ENCODE measurements around the gene MCTP1. TPM values are rescaled to one million over a fixed set of nuclear protein-coding genes. Genes with fewer than 3 reads are reported as not detected.

MCTP1 gene
- total and polyA plus RNA-seq, 10 of the 15 experiments (the other 5 are each of a cell fraction or from before 2014, with no cell fraction given), result 12.6 to 45.9 (median 18.8) TPM

DNA sequence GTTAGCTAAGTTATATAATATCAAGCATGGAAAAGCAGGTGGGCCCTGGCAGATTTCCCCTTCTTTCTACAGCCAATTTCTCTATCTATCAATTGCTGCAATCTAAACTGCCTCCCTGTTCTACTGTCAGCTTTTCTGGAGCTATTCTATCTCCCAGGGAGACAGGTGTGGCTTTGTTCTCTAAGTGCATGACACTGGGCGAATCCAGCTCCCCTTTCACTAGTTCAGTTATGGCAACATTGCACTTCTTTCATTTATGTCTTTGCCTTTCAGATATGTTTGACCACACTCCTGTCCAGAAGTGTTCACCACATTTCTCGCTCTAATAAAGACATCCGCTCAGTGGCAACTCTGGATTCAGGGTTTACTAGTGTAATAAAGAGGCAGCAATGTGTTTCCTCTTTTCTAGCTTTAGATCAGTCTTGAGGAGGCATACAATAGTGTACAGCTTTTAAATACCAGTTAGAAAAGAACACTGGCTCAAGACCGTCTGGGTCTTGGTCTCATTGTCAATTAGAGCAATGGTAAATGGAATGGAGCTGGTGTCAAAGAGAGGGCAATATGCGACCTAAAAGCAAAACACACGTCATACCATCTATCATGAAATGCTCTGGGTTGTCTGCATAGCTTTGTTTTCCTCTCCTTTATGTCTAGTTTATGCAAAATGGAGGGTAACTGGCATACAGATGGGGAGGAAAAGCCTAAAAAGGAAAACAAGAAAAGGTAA, 469.4 kb downstream of the MCTP1 start:
- no peak overlapping the region for H3K9ac ChIP-seq (ENCODE audit: control insufficient read depth, insufficient read depth, low read length)
- no peaks in the 10 kb centered on the region for H3K9me3 ChIP-seq (replicated peaks; ENCODE audit: control insufficient read depth, insufficient read depth, low read length)
- CTCF ChIA-PET, result interaction anchor here (0.6 to 1.2 kb wide), 5 partner anchors 13 to 262 kb away, joined by 3 to 4 read pairs (median 3); no protein-coding TSS in a partner anchor
- H2AFZ ChIP-seq (ENCODE audit: control insufficient read depth, low read depth, low read length), result no peak overlapping the region
- H3K4me2 ChIP-seq (ENCODE audit: control insufficient read depth, insufficient read depth), result no peak overlapping the region
- H3K4me1 ChIP-seq (ENCODE audit: control insufficient read depth, insufficient read depth, low read length), result no peaks in the 10 kb centered on the region
- POLR2A ChIA-PET, result no interaction called here
- ATAC-seq (no peak), FAIRE-seq (no peak), DNase-seq (ENCODE audit: low read depth, low spot score) (no peak)
- no peaks in the 10 kb centered on the region for H4K20me1 ChIP-seq (ENCODE audit: control insufficient read depth, insufficient read depth)
- SMC1A ChIA-PET (ENCODE audit: uncharacterized antibody, unreplicated experiment), result interaction anchor here (0.8 to 1.7 kb wide), 8 partner anchors 11 to 453 kb away, joined by 3 to 7 read pairs (median 3); no protein-coding TSS in a partner anchor
- H3K79me2 ChIP-seq (ENCODE audit: control insufficient read depth, insufficient read depth, low read length), result no peaks in the 10 kb centered on the region
- RAD21 ChIA-PET (ENCODE audit: unreplicated experiment), result interaction anchor here (1.2 kb wide), 1 partner anchor 78 kb away, joined by 3 read pairs; no protein-coding TSS in a partner anchor
- WGBS (ENCODE audit: insufficient coverage, insufficient replicate concordance, low lambda C conversion rate, missing lambda C conversion rate), result 37% methylated on average over 6 of the region's 6 CpGs
- H3K36me3 ChIP-seq (ENCODE audit: control insufficient read depth in 2 of 2, insufficient read depth in 2 of 2, low read length in 1 of 2), result no peaks in the 10 kb centered on the region
- no peak overlapping the region for H3K4me3 ChIP-seq
- no peaks in the 10 kb centered on the region for H3K27me3 ChIP-seq (replicated peaks in 1 of 2; ENCODE audit: control insufficient read depth in 2 of 2, insufficient read depth in 2 of 2, low read length in 1 of 2)
- BruUV-seq (replicated peaks), result no TSS peak
- H3K27ac ChIP-seq (ENCODE audit: control insufficient read depth, insufficient read depth), result no peak overlapping the region
- TF ChIP-seq CEBPB (IDR thresholded peaks at IDR 0.05; ENCODE audit: borderline replicate concordance in 1 of 2, low read depth in 2 of 2, low read length in 2 of 2), result no peak
- in situ Hi-C loops (cut with MboI) (no loop called here), intact Hi-C loops (cut with micrococcal nuclease; ENCODE audit: unreplicated experiment) (no loop called here)

- no TSS peak for BruUV-seq (replicated peaks)
- Histone ChIP-seq H3K79me2 (ENCODE audit: control insufficient read depth, insufficient read depth, low read length) (no peaks in the 10 kb centered on the region), H3K9me3 (replicated peaks; ENCODE audit: control insufficient read depth, insufficient read depth, low read length) (no peaks in the 10 kb centered on the region), H3K4me2 (ENCODE audit: control insufficient read depth, insufficient read depth) (no peak overlapping the region), H3K4me1 (ENCODE audit: control insufficient read depth, insufficient read depth, low read length) (no peaks in the 10 kb centered on the region), H3K27me3 (replicated peaks in 1 of 2; ENCODE audit: control insufficient read depth in 2 of 2, insufficient read depth in 2 of 2, low read length in 1 of 2) (no peaks in the 10 kb centered on the region), H3K9ac (ENCODE audit: control insufficient read depth, insufficient read depth, low read length) (no peak overlapping the region), H3K36me3 (ENCODE audit: control insufficient read depth in 2 of 2, insufficient read depth in 2 of 2, low read length in 1 of 2) (no peaks in the 10 kb centered on the region), H3K4me3 (no peak overlapping the region), H4K20me1 (ENCODE audit: control insufficient read depth, insufficient read depth) (no peaks in the 10 kb centered on the region), H2AFZ (ENCODE audit: control insufficient read depth, low read depth, low read length) (no peak overlapping the region), H3K27ac (ENCODE audit: control insufficient read depth, insufficient read depth) (no peak overlapping the region)
- TF ChIP-seq CREM (IDR thresholded peaks at IDR 0.05; ENCODE audit: low read depth) (no peak), NFXL1 (IDR thresholded peaks at IDR 0.05; ENCODE audit: borderline replicate concordance) (no peak), WRNIP1 (IDR thresholded peaks at IDR 0.05; ENCODE audit: borderline replicate concordance, low read depth, low read length) (no peak), ETV6 (conservative IDR thresholded peaks at IDR 0.05 in 1 of 2, IDR thresholded peaks at IDR 0.05 in 1 of 2; ENCODE audit: borderline replicate concordance in 1 of 2, low read depth in 1 of 2) (no peak), SUPT20H (IDR thresholded peaks at IDR 0.05; ENCODE audit: borderline replicate concordance, control insufficient read depth, low read depth, low read length) (no peak), HSF1 (IDR thresholded peaks at IDR 0.05; ENCODE audit: low read depth, low read length) (no peak), SIX5 (IDR thresholded peaks at IDR 0.05; ENCODE audit: low read depth, low read length, severe bottlenecking) (no peak), MTA2 (IDR thresholded peaks at IDR 0.05; ENCODE audit: low read depth) (no peak), NR2C1 (IDR thresholded peaks at IDR 0.05) (no peak), ZNF217 (IDR thresholded peaks at IDR 0.05) (no peak)
- RAD21 ChIA-PET (ENCODE audit: unreplicated experiment), result interaction anchor here (1.6 kb wide), 1 partner anchor 19 kb away, joined by 3 read pairs; no protein-coding TSS in a partner anchor
- WGBS (ENCODE audit: insufficient coverage, insufficient replicate concordance, low lambda C conversion rate, missing lambda C conversion rate), result 29% methylated on average over 2 of the region's 2 CpGs
- SMC1A ChIA-PET (ENCODE audit: uncharacterized antibody, unreplicated experiment), result interaction anchor here (0.7 to 2.0 kb wide), 5 partner anchors 17 to 64 kb away, joined by 3 to 5 read pairs (median 3); no protein-coding TSS in a partner anchor
- intact Hi-C loops (cut with micrococcal nuclease; ENCODE audit: unreplicated experiment) (no loop called here), in situ Hi-C loops (cut with MboI) (no loop called here)
- ATAC-seq, result no peak
- POLR2A ChIA-PET, result no interaction called here
- CTCF ChIA-PET, result interaction anchor here (0.7 to 4.2 kb wide), 5 partner anchors 9 to 70 kb away, joined by 3 to 15 read pairs (median 4); no protein-coding TSS in a partner anchor
- no peak for FAIRE-seq
- no peak for DNase-seq (ENCODE audit: low read depth, low spot score)
Measured at GRCh38 chr5:94812232-94812631, 472.7 kb downstream of the MCTP1 start.

All from GM12878 (cell line).